GM18873 (cell line): ENCODE results near the gene DUSP2.

Source experiments
- ATAC-seq: cut with Tn5 transposase; IDR thresholded peaks from one replicate; pipeline ENCODE4 v1.9.1; 2021; ENCODE audit warnings: mild to moderate bottlenecking, moderate library complexity, moderate number of reproducible peaks; ENCODE audit not compliant: unreplicated experiment, low FRiP score

Gene DUSP2, protein sequence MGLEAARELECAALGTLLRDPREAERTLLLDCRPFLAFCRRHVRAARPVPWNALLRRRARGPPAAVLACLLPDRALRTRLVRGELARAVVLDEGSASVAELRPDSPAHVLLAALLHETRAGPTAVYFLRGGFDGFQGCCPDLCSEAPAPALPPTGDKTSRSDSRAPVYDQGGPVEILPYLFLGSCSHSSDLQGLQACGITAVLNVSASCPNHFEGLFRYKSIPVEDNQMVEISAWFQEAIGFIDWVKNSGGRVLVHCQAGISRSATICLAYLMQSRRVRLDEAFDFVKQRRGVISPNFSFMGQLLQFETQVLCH

DNA sequence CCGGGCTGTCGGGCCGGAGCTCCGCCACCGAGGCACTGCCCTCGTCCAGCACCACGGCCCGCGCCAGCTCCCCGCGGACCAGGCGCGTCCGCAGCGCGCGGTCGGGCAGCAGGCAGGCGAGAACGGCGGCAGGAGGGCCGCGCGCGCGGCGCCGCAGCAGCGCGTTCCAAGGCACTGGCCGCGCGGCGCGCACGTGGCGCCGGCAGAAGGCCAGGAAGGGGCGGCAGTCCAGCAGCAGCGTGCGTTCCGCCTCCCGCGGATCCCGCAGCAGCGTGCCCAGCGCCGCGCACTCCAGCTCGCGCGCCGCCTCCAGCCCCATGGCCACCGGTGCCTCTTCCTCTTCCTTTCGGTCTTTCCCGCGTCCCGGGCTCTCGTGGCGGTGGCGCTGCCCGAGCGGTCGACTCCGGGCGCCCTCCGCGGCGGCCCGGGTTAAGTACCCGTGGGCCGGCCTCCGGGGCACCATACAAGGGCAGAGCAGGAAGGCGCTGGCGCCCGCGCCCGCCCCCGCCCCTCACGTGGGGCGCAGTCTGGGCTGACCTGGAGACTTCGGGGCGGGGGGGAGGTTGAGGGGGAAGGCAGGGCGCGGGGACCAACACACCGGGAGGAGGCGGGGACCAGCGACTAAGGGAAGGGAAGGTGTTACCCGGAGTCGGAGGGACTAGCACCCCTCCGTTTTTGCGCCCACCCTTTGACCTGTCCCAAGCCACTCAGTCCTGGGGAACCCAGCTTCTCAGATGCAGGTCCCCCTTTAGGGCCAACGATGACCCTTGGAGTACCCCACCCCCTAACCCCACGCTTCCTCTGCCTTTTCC is at the start of gene DUSP2:
Gene DUSP2 (minus strand): TSS at position 405 of the 812 bp plus-strand sequence. CDS start 86 bp downstream, at position 319.
- peak; percentile 32 for ATAC-seq

DNA sequence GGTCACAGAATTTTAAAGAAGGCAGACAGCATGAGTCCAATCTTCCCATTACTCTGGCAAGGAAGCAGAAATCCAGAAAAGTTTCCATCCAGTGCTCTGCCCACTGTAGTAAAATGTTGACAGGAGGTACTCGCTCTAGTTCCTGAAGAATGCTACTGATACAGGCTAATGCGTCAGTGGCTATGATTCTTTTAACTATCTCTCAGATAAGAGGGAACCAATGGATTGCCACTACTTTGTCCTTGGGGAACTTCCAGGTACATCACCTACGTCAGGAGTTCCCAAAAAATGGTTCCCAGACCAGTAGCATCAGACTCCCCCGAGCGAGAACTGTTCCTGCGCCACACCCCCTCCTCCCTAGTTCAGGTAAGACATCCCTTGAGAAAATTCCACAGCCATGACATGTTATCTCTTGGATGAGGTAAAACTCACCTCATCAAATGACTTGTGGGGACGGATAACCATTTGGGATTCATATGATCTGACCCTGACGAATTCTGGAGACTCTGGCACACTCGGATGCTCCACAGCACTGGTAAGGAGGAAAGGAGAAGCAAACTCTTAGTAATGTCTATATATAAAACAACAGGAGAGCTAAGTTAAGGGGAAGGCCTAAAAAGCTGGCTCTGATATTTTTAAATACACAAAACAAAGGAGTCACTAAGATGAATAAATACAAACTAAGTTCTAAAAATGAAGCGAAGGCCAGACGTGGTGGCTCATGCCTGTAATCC is 46.9 kb upstream of the DUSP2 start:
- no peak for ATAC-seq

DNA sequence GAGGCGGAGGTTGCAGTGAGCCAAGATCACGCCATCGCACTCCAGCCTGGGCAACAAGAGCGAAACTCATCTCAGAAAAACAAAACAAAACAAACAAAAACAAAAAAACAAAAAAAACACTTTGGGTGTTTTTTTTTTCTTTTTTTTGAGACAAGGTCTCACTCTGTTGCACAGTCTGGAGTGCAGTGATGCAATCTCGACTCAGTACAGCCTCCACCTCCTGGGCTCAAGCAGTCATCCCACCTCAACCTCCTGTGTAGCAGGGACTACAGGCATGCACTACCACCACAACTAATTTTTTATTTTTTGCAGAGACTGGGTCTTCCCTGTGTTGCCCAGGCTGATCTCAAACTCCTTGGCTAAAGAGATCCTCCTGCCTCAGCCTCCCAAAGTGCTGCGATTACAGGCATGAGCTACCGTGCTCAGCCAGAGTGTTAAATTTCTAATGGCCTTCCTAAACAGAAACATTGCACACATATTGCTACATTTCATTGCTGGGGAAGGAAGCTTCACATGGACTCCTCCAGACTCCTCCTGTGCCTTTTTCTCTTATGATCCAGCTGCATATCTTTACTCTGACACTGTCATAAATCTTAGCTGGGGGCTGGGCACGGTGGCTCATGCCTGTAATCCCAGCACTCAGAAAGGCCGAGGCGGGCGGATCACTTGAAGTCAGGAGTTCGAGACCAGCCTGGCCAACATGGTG is 43.7 kb upstream of the DUSP2 start:
- no peak for ATAC-seq

DNA sequence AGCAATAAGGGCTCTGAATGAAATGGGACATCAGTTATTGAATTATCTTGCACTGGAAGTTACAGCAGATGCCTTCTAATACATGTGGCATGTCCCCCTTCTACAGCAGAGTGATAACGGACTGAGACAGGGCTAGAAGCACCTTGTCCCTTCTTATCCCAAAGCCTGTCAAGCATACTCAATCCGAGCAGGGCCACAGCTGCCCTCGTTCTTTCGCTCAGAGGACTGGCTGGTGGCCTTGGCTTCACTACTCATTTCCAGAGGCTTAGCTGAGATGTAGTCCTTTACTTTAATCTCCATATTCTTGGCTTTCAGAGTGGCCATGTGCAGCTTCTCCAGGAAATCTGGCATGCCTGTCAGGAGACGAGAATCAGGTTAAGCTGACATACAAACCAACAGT is 41.3 kb upstream of the DUSP2 start:
- ATAC-seq = no peak

DNA sequence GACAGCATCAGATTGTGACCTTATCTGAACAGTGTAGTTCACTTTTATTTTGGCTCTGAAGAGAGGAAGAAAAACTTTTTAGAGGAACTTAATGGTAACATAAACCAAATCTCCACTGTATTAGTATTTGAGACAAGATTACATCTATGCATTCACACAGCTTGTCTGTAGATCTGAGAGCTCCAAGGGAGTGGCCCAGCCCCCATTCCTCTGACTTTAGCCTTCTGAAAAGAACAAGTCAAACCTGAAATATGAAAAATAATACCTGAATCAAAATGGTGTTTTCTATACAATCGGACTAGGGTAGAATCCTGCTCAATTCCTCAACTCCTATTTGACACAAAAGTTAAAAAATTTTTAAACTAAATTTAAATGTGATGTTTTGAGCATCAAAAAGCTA is 40.3 kb upstream of the DUSP2 start:
- no peak for ATAC-seq

DNA sequence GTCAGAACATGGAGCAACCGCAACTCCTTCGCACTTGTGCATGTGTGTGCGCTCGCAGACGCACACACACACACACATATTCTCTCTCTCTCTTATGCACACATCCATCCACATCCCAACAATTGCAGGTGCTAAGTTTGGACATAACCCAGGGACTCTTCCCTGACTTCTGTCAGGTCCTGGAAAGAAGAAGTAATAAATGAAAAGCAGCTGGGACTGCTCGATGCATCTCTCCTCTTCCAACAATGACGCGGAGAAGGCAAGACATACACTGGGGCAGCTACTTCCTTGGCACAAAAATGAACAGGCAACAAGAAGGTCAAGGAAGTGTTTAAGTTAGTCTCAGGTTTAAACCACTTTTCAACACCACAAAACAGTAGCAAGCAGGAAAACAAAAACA is 39.7 kb upstream of the DUSP2 start:
- ATAC-seq = no peak

DNA sequence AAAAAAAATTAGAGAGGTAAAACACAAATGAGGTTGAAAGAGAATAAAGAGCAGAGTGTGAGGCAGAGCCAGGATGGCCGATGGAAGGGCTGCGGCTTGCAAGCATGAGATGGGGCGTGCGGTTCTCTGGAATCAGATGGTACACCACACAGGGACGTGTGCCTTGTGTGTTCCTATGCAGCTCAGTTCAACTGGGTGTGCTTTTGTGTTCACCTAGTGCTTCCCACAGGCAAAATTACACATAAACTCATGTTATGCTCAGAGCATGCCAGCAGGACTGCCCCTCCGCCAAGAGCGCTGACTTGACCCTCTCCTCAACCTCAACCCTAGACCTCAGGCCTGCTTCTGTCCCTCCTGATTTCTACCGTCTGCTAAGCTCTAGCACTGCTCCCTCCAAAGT is 38.9 kb upstream of the DUSP2 start:
- no peak for ATAC-seq

DNA sequence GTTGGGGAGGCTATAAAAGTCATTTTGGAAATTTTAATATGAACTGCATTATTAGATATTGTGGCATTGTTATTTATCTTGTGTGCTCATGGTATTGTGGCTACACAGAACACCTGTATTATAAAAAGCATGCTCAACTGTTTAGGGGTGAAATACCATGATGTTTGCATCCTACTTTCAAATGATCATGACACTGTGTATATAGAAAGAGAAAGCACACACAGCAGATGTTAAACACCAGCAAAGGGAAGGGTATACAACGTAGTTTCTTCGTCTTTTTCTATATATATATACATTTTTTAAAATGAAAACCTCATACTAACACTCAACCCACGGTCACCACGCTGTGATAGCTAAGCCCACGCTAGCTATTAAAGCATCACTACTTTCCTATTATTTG is 36.3 kb upstream of the DUSP2 start:
- no peak for ATAC-seq

DNA sequence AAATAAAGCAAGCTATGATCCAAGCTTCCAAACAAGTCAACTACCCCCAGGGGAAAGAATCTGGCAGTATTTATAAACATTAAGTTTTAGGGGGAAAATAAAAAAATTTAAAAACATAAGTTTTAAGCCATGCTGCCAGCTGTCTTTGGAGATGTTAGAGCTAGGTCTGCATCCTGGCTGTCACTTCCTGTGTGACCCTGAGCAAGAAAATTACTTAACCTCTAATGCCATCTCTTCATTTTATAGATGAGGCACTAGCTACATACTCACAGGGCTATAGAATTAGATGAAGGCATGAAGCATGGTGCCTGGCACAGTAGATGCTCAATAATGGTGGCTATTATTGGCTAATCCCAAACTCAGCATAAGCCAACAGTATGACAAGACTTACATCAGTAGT is 35.3 kb upstream of the DUSP2 start:
- no peak for ATAC-seq

DNA sequence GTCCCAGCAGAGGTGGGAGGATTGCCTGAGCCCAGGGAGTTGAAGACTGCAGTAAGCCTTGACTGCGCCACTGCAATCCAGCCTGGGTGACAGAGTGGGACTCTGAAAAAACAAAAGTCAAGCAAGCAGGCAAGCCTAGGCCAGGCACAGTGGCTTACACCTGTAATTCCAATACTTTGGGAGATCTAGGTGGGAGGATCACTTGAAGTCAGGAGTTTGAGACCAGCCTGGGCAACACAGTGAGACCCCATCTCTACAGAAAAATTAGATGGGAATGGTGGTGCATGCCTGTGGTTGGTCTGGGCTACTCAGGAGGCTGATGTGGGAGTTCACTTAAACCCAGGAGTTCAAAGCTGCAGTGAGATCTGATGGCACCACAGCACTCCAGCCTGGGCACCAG is 34.8 kb upstream of the DUSP2 start:
- no peak for ATAC-seq

DNA sequence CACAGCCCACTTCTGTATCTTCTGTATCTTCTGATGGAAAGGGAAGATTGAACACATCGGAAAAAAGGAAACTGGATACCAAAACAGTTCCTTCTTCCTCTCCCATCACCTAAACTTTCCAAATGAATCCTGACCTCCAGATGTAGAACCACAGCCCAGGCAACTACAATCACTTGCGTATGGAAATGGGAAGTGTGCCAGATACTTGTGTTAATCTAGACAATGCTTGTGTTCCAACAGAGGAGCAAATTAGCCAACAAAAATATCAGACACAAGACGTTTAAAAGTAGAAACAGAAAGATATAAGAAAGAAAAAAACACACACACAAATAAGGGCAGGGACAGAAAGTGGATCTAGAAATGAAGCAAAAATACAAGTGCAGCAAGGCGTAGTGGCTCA is 31.4 kb upstream of the DUSP2 start:
- no peak for ATAC-seq

DNA sequence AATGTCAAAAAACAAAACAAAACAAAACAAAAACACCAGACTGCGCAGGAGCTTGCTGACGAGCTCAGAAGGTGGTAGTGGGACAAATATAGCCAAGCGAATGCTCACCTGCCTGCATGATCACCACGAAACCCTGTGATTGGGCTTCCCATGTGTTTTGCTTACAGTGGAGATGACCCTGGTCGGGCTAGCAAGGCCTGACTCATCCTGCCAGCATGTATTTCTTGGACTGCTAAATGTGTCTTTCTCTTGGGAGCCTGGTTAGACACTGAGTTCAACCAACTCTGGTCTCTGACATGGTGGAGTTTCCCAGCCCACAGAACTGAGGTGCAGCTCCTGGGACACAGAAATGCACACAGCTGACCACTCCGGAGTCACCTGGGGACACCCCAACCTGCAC is 30.7 kb upstream of the DUSP2 start:
- ATAC-seq = no peak

DNA sequence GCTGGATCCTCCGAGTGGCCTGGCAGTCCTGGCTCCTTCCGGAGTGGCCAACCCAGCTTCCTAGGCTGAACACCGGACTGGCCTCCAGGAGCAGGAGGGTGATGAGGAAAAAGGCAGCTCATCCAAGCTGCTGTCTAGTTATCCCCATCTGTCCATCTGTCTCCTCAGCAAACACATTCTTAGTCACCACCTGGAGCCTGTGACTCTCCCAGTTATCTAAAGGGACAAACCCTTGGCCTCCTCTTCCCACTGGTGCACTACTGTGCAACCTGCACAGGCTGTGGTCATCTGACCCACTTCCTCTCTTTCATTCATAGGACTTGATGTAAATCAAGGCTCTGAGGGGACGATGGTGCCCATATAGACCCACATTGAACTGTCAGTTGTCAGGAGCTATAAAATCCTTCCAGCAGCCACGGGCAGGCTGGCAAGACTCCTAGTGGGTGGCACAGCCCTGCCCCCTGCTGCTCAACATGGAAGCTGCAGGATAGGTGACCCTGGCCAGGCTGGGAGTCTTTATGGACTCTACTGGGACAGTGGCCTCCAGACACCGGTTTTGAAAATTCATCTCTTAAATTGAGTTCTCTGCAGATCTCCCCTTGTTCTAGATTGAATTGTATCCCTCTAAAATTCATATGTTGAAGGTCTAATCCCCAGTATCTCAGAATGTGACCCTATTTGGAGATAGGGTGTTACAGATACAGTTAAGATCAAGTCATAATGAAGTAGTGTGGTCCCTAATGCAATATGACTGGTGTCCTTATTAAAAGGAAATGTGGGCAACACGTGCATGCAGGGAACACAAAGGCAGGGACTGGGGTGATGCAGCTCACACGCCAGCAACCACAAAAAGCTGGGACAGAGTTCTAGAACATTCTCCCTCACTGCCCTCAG is 29.3 kb upstream of the DUSP2 start:
- ATAC-seq = peak; percentile 63

DNA sequence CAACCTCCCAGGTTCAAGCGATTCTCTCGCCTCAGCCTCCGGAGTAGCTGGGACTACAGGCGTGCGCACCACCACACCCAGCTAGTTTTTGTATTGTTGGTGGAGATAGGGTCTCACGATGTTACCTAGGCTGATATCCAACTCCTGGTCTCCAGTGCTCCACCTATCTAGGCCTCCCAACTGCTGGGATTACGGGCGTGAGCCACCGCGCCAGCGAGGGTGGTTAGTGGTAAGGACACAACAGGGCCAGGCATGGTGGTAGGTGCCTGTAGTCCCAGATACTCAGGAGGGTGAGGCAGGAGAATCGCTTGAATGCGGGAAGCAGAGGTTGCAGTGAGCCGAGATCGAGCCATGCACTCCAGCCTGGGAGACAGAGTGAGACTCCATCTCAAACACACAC is 26.6 kb upstream of the DUSP2 start:
- ATAC-seq = no peak

DNA sequence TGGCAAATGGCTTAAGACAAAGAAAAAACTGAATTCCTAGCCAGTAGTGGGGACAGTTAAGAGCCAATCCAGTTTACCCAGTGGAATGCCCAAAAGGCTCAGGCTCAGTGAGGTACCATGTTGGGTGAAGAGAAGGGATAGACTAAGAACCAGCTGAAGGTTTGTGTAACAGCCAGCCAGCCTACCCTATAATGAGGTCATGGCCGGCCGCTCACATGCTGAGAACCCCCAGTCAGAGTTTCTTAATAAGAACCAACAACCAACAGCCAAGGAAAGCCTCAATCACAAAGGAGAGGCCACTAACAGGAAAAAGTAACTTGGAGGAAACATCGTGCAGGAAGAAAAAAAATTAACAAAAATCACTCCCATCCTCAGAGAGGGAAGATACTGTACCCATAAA is 25.4 kb upstream of the DUSP2 start:
- no peak for ATAC-seq

DNA sequence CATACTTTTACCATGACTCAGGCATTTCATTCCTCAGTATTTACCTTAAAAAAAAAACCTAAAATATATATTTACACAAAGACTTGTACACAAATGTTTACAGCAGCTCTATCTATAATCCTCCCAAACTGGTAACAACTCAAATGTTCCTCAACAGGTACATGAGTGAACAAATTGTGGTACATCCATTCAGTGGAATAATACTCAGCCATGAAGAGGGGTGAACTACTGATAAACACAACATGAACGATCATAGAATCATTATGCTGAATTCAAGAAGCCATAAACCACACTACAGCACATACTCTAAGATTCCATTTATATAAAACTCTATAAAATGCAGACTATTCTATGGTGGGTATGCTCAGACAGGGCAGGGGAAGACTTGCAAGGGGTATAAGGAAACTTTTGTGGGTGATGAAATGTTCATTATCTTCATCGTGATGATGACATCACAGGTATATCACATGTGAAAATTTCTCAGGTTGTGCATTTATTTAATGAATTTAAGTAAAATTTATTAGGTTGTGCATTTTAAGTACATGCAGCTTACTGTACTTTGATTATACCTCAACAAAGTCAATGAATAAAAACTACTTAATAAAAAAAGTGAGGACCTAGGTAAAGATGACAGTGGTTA is 24.7 kb upstream of the DUSP2 start:
- no peak for ATAC-seq

DNA sequence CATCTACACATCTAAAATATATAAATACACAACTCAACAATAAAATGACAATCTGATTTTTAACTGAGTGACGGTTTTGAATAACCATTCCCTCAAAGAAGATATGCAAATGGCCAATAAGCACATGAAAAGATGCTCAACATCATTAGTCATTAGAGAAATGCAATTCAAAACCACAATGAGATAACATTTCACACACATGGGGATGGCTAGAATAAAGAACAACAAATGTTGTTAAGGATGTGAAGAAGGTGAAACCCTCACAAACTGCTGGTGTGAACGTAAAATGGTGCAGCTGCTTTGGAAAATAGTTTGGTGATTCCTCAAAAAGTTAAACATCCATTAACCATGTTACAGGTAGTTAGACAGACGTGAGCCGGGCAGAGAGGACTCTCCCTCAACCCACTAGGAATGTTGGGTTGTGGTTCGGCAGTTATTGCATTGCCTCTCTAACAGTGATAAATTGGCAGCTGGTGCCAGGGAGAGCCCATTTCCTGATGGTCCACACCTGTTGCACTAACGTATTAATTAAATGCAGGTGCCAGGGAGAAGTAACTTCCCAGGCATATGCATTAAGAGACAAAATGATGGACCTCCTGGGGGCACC is 22.3 kb upstream of the DUSP2 start:
- ATAC-seq = no peak

DNA sequence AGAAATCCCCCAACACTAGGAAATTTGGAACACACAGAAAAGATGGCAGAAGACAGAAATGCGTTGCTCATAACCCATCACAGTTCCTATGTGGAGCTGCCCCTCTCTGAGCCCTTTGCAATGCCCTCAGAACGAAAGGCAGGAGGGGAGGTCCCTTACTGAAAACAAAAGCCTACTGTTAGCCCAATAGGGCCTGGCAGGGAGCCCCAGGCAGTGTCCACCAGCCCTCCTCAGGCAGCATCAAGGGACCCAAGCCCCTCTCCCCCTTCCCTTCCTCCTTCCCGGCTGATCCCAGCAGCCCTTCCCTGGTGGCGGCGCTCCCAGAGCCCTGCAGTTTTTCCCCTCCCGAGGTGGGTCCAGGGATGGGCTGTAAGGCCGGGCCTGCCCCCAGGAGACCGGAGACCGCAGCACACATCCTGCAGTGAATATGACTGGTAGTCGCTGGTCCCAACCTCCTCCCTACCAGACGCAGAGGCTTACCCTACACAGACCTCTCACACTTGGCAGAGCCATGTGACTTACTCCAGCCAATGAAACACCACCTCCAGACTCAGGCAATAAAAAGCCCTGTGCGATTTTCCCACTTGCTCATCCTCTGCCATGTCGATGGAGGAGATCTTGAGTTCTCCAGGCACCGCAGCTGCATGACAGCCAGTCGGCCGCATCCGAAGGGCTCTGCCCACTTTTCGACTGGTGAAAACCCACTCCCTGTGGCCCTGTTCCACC is 19.4 kb upstream of the DUSP2 start:
- ATAC-seq = peak; percentile 83
